Measurements from ENCODE around the gene SPECC1L.
A peak's percentile ranks its signal among the peaks of the same experiment; 100 is the strongest.
"Not testable (repeated sequence)": the region's sequence is repeated elsewhere in the genome, so short reads cannot be mapped to it uniquely, and the experiment has no call there.

Gene SPECC1L

GRCh38 chr22:24236656-24237055, 34.0 kb upstream of the SPECC1L start:
- POLR2A ChIA-PET: no interaction called here
- no peak for DNase-seq (ENCODE audit: low read depth, low spot score)
- H3K4me3 ChIP-seq (ENCODE audit: low read depth, low read length): no peak overlapping the region
- TF ChIP-seq CTCF (IDR thresholded peaks at IDR 0.05; ENCODE audit: insufficient read depth, low read length, missing control alignments): no peak
- CTCF ChIA-PET: interaction anchor here (1.4 kb wide), 1 partner anchor 46 kb away, joined by 3 read pairs; no protein-coding TSS in a partner anchor

GRCh38 chr22:24238101-24238694, 32.4 kb upstream of the SPECC1L start:
- POLR2A ChIA-PET; DNase-seq (ENCODE audit: low read depth, low spot score); H3K4me3 ChIP-seq (ENCODE audit: low read depth, low read length): not testable (repeated sequence)
- CTCF ChIA-PET: interaction anchor here (1.4 kb wide), 1 partner anchor 9 kb away, joined by 5 read pairs; no protein-coding TSS in a partner anchor

GRCh38 chr22:24240381-24240780, 30.2 kb upstream of the SPECC1L start:
- no peak for DNase-seq (ENCODE audit: low read depth, low spot score)
- H3K4me3 ChIP-seq (ENCODE audit: low read depth, low read length): no peak overlapping the region
- POLR2A ChIA-PET: no interaction called here
- no peak for TF ChIP-seq CTCF (IDR thresholded peaks at IDR 0.05; ENCODE audit: insufficient read depth, low read length, missing control alignments)
- CTCF ChIA-PET: interaction anchor here (1.0 to 2.6 kb wide), 3 partner anchors 40 to 51 kb away, joined by 3 to 8 read pairs (median 3); no protein-coding TSS in a partner anchor

- POLR2A ChIA-PET: not testable (repeated sequence)
- CTCF ChIA-PET: interaction anchor here (1.0 to 2.6 kb wide), 3 partner anchors 41 to 52 kb away, joined by 3 to 8 read pairs (median 3); no protein-coding TSS in a partner anchor
These were observed 29.5 kb upstream of the SPECC1L start for GRCh38 chr22:24240985-24241692.

GRCh38 chr22:24243417-24243816, 27.2 kb upstream of the SPECC1L start:
- not testable (repeated sequence) for H3K4me3 ChIP-seq (ENCODE audit: low read depth, low read length); DNase-seq (ENCODE audit: low read depth, low spot score)
- POLR2A ChIA-PET: interaction anchor here (0.8 kb wide), 1 partner anchor 71 kb away, joined by 3 read pairs; no protein-coding TSS in a partner anchor
- CTCF ChIA-PET: interaction anchor here (1.1 kb wide), 2 partner anchors 53 to 201 kb away, joined by 3 to 6 read pairs; no protein-coding TSS in a partner anchor

More at GRCh38 chr22:24240985-24241692, 29.5 kb upstream of the SPECC1L start:
- not testable (repeated sequence) for H3K4me3 ChIP-seq (ENCODE audit: low read depth, low read length); DNase-seq (ENCODE audit: low read depth, low spot score)

- H3K4me3 ChIP-seq (ENCODE audit: low read depth, low read length): no peak overlapping the region
- no peak for DNase-seq (ENCODE audit: low read depth, low spot score)
- ChIA-PET CTCF (interaction anchor here (4.9 kb wide), 1 partner anchor 54 kb away, joined by 102 read pairs; no protein-coding TSS in a partner anchor), POLR2A (no interaction called here)
- TF ChIP-seq CTCF (IDR thresholded peaks at IDR 0.05; ENCODE audit: insufficient read depth, low read length, missing control alignments): no peak
These were observed 26.4 kb upstream of the SPECC1L start for GRCh38 chr22:24244144-24244787.

- H3K4me3 ChIP-seq (ENCODE audit: low read depth, low read length): not testable (repeated sequence)
- CTCF ChIA-PET: interaction anchor here (4.9 kb wide), 1 partner anchor 55 kb away, joined by 102 read pairs; no protein-coding TSS in a partner anchor
These were observed 25.6 kb upstream of the SPECC1L start, which contains the start of gene GGT5 for GRCh38 chr22:24245030-24245431. TSS of gene GGT5 (minus strand) at chr22:24245082. CDS start at chr22:24244725, 357 bp downstream.

GRCh38 chr22:24245584-24246561, 24.8 kb upstream of the SPECC1L start:
- peak; percentile 24 for DNase-seq (ENCODE audit: low read depth, low spot score)
- CTCF ChIA-PET: interaction anchor here (1.2 to 4.9 kb wide), 3 partner anchors 49 to 150 kb away, joined by 3 to 102 read pairs (median 3); no protein-coding TSS in a partner anchor
- POLR2A ChIA-PET; H3K4me3 ChIP-seq (ENCODE audit: low read depth, low read length): not testable (repeated sequence)

More at GRCh38 chr22:24245030-24245431, 25.6 kb upstream of the SPECC1L start, which contains the start of gene GGT5:
- POLR2A ChIA-PET; DNase-seq (ENCODE audit: low read depth, low spot score): not testable (repeated sequence)
